ENCODE results near the gene HDAC4. TPM values are rescaled to one million over a fixed set of nuclear protein-coding genes. Genes with fewer than 3 reads are reported as not detected.

The HDAC4 gene
- total RNA-seq, 1 experiment from 2014 or later: 44.4 TPM

- TF ChIP-seq ZNF512 (CRISPR knock-in tag; IDR thresholded peaks at IDR 0.05; ENCODE audit: borderline replicate concordance): no peak
- TF ChIP-seq ZNF232 (CRISPR knock-in tag; IDR thresholded peaks at IDR 0.05): no peak
- TF ChIP-seq NR1H2 (CRISPR knock-in tag; IDR thresholded peaks at IDR 0.05): no peak
- TF ChIP-seq, protein P1, sequence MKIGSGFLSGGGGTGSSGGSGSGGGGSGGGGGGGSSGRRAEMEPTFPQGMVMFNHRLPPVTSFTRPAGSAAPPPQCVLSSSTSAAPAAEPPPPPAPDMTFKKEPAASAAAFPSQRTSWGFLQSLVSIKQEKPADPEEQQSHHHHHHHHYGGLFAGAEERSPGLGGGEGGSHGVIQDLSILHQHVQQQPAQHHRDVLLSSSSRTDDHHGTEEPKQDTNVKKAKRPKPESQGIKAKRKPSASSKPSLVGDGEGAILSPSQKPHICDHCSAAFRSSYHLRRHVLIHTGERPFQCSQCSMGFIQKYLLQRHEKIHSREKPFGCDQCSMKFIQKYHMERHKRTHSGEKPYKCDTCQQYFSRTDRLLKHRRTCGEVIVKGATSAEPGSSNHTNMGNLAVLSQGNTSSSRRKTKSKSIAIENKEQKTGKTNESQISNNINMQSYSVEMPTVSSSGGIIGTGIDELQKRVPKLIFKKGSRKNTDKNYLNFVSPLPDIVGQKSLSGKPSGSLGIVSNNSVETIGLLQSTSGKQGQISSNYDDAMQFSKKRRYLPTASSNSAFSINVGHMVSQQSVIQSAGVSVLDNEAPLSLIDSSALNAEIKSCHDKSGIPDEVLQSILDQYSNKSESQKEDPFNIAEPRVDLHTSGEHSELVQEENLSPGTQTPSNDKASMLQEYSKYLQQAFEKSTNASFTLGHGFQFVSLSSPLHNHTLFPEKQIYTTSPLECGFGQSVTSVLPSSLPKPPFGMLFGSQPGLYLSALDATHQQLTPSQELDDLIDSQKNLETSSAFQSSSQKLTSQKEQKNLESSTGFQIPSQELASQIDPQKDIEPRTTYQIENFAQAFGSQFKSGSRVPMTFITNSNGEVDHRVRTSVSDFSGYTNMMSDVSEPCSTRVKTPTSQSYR (CRISPR knock-in tag; IDR thresholded peaks at IDR 0.05): no peak
- TF ChIP-seq, protein P2, sequence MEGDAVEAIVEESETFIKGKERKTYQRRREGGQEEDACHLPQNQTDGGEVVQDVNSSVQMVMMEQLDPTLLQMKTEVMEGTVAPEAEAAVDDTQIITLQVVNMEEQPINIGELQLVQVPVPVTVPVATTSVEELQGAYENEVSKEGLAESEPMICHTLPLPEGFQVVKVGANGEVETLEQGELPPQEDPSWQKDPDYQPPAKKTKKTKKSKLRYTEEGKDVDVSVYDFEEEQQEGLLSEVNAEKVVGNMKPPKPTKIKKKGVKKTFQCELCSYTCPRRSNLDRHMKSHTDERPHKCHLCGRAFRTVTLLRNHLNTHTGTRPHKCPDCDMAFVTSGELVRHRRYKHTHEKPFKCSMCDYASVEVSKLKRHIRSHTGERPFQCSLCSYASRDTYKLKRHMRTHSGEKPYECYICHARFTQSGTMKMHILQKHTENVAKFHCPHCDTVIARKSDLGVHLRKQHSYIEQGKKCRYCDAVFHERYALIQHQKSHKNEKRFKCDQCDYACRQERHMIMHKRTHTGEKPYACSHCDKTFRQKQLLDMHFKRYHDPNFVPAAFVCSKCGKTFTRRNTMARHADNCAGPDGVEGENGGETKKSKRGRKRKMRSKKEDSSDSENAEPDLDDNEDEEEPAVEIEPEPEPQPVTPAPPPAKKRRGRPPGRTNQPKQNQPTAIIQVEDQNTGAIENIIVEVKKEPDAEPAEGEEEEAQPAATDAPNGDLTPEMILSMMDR (IDR thresholded peaks at IDR 0.05): no peak
- no peak for TF ChIP-seq PRDM15 (CRISPR knock-in tag; IDR thresholded peaks at IDR 0.05)
Measured at GRCh38 chr2:239165206-239165831, 235.5 kb downstream of the HDAC4 start (continued).

DNA sequence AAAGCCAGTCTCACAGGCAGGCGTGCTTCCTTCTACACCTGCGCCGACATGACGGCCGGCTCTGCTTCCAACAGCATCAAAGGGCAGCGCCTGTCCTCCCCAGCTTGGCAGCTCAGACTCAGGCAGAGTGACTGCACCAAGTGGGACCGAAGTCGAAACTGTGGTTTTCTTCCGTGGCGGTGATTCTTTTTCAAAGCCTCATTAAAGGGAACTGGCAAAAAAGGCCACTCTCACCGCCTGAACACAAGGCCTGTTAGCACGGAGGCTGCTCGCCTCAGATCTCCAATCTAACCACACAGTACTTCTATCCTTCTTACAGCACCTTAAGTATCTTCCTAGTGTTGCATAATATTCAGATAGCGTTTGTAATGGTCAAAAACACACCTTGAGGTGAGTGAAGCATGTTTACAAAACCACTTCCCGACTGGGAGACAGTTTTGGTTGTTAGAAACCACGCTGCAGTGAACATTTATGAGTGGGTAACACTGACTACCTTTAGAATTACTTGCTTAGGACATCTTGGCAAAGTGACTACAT lies 236.4 kb downstream of the HDAC4 start:
- H3K27me3 Mint-ChIP-seq (ENCODE audit: low read depth): no peaks in the 10 kb centered on the region
- no peak for ATAC-seq
- peaks cover 11% of the 10 kb centered on the region for H3K36me3 Mint-ChIP-seq
- no peaks in the 10 kb centered on the region for H3K4me1 Mint-ChIP-seq
- CTCF ChIA-PET: no interaction called here
- no peaks in the 10 kb centered on the region for H3K9me3 Mint-ChIP-seq
- H3K27ac Mint-ChIP-seq: peak overlapping the region; percentile 58; the same call in 1 of the 2 replicates
- DNase-seq (ENCODE audit: low spot score): no peak
- no peak overlapping the region for H3K4me3 Mint-ChIP-seq
- POLR2A ChIA-PET: no interaction called here
- TF ChIP-seq ZNF219 (CRISPR knock-in tag; IDR thresholded peaks at IDR 0.05; ENCODE audit: borderline replicate concordance) (no peak), SMAD3 (CRISPR knock-in tag; IDR thresholded peaks at IDR 0.05; ENCODE audit: borderline replicate concordance) (no peak), HMGXB4 (CRISPR knock-in tag; IDR thresholded peaks at IDR 0.05) (no peak), CREM (CRISPR knock-in tag; IDR thresholded peaks at IDR 0.05) (no peak), RORB (CRISPR knock-in tag; IDR thresholded peaks at IDR 0.05) (no peak), MLX (CRISPR knock-in tag; IDR thresholded peaks at IDR 0.05) (no peak), SOX15 (CRISPR knock-in tag; IDR thresholded peaks at IDR 0.05) (no peak), ZNF512 (CRISPR knock-in tag; IDR thresholded peaks at IDR 0.05; ENCODE audit: borderline replicate concordance) (no peak)
- TF ChIP-seq, protein P3, sequence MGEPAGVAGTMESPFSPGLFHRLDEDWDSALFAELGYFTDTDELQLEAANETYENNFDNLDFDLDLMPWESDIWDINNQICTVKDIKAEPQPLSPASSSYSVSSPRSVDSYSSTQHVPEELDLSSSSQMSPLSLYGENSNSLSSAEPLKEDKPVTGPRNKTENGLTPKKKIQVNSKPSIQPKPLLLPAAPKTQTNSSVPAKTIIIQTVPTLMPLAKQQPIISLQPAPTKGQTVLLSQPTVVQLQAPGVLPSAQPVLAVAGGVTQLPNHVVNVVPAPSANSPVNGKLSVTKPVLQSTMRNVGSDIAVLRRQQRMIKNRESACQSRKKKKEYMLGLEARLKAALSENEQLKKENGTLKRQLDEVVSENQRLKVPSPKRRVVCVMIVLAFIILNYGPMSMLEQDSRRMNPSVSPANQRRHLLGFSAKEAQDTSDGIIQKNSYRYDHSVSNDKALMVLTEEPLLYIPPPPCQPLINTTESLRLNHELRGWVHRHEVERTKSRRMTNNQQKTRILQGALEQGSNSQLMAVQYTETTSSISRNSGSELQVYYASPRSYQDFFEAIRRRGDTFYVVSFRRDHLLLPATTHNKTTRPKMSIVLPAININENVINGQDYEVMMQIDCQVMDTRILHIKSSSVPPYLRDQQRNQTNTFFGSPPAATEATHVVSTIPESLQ (CRISPR knock-in tag; IDR thresholded peaks at IDR 0.05): no peak
- TF ChIP-seq, protein P4, sequence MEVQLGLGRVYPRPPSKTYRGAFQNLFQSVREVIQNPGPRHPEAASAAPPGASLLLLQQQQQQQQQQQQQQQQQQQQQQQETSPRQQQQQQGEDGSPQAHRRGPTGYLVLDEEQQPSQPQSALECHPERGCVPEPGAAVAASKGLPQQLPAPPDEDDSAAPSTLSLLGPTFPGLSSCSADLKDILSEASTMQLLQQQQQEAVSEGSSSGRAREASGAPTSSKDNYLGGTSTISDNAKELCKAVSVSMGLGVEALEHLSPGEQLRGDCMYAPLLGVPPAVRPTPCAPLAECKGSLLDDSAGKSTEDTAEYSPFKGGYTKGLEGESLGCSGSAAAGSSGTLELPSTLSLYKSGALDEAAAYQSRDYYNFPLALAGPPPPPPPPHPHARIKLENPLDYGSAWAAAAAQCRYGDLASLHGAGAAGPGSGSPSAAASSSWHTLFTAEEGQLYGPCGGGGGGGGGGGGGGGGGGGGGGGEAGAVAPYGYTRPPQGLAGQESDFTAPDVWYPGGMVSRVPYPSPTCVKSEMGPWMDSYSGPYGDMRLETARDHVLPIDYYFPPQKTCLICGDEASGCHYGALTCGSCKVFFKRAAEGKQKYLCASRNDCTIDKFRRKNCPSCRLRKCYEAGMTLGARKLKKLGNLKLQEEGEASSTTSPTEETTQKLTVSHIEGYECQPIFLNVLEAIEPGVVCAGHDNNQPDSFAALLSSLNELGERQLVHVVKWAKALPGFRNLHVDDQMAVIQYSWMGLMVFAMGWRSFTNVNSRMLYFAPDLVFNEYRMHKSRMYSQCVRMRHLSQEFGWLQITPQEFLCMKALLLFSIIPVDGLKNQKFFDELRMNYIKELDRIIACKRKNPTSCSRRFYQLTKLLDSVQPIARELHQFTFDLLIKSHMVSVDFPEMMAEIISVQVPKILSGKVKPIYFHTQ (CRISPR knock-in tag; IDR thresholded peaks at IDR 0.05): no peak

All from WTC11 (cell line).